Activated CD4-positive, alpha-beta T cell treated with anti-CD3 and anti-CD28 coated beads for 48 hours (primary cell): ENCODE measurements around the gene BBLN.
A peak's percentile ranks its signal among the peaks of the same experiment; 100 is the strongest.
"Not testable (repeated sequence)": the region's sequence is repeated elsewhere in the genome, so short reads cannot be mapped to it uniquely, and the experiment has no call there.

Source experiments
- DNase-seq: peaks from one replicate; pipeline ENCODE4 v3.0.0-alpha.2; 2020

BBLN gene

GRCh38 chr9:128124873-128125579 is 35.0 kb upstream of the BBLN start:
- peak; percentile 64 for DNase-seq

GRCh38 chr9:128125580-128126354 is 34.3 kb upstream of the BBLN start:
- no peak for DNase-seq

DNA sequence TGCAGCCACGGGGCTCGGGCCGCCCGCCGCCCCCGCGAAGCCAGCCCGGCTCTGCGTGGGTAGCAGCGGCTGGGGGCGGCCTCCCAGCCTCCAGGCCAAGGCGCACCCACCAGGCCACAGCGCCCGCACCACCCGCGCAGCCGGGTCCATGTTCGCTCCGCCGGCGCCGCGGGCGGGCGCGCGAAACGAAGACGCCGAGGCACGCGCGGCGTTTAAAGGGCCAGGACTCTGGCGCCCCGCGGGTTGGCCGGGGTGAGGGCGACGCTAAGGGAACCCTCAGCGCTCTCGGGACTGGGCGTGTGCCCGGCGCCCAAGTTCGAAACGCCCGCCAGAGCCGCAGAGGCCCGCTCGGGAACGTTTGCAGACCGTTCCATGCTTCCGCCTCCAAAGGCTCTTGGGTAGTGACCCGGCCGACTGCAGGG is 32.5 kb upstream of the BBLN start, which contains the start of gene PTGES2:
Gene PTGES2 (minus strand): TSS at position 162 of the 422 bp plus-strand sequence. CDS start 12 bp downstream, at position 150.
- DNase-seq, result peak; percentile 84

DNA sequence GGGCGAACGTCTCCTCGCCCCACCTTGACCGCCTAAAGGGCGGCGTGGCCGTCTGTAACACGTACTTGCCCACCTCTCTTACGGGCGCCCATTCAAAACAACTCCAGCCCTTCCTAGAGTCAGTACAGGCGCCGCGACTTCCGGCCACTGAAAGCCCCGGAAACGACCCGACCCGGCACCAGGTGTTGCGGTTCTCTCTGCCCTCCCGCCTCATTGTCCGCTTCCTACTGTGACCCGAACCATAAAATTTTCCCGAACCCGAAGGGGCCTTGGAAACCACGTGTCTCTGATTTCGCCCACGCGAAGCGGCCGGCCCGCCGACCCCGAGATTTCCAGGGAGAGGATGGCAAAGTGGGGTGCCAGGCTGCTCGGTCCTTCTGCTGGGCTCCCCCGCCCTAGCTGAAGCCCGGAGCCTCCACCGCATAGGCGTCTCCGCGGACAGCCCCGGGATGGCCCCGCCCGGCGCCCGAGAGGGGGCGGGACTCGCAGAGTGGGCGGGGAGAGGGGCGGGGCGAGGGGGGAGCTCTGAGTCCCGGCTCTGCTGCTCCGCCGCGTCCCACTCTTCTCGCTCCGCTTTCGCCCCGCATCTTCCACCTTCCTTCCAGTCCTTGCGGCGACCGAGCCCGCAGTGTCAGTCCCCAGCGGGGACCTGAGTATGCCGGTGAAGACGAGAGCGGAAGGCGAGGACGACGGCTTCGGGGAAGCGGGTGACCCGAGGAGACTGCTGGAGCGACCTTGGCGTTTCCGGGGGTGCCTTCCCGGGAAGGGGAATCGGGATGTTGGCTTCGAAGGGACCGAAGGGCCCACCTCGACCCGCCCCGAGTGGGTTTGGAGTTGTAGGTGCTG is 31.9 kb upstream of the BBLN start:
- DNase-seq, result peak; percentile 85

DNA sequence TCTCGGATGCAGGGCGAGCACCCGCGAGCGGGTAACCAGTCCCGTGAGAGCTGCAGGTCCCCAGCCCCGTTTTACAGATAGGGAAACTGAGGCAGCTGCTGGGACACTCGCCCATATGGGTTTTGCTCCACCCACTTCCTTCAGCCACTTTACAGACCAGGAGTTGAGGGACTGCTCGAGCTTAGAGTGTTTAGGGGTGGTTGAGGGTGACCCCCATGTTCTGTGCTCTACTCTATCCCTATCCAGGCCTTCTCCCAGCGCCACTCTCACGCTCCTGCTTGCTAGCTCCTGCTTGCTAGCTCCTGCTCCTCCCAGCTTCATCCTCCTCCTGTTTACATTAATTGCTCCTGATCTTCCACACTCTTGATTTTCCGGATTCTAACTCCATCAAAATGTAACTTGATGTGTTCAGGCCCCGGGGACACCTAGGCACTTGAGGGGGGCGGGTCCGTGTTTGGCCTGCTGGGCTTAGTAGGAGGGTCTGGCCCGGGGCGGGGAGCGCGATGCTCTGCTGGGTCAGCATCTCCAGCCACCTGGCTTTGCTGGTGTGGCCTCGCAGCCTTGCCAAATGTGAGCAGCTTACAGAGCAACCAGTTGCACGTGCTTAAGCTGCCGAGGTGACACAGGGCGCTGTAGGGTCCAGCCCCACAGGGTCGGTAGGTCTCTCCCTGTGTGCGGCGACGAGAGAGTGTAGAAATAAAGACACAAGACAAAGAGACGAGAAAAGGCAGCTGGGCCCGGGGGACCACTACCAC is 31.1 kb upstream of the BBLN start:
- no peak for DNase-seq

DNA sequence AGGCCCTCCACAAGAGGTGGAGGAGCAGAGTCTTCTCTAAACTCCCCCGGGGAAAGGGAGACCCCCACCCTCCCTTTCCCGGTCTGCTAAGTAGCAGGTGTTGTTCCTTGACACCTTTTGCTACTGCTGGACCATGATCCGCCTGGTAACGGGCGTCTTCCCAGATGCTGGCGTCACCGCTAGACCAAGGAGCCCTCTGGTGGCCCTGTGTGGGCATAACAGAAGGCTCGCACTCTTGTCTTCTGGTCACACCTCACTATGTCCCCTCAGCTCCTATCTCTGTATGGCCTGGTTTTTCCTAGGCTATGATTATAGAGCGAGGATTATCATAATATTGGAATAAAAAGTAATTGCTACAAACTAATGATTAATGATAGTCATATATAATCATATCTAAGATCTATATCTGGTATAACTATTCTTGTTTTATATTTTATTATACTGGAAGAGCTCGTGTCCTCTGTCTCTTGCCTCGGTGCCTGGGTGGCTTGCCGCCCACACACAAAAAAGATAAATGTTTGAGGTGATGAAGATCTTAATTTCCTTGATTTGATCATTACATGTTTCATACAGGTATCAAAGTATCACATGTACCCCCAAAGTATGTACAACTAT is 30.0 kb upstream of the BBLN start:
- peak; percentile 71 for DNase-seq

DNA sequence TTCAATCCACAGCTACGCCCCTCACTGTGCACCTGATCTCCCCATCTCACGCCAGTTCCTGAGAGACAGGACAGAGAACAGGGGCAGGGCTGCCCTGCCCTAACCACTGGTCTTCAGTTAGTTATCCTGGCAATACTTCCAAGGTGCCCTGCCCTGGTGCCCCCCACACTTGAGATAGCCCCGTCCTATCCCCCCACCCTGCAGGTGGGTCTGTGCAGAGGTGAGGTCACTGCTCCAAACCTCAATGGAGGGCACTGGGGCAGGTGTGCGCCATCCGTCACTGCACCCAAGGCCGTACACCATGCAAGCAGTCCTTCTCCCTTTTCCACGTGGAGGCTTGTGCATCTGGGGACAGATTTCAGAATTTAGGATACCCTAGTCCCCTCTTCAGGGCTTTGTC is 29.4 kb upstream of the BBLN start:
- DNase-seq, result not testable (repeated sequence)

DNA sequence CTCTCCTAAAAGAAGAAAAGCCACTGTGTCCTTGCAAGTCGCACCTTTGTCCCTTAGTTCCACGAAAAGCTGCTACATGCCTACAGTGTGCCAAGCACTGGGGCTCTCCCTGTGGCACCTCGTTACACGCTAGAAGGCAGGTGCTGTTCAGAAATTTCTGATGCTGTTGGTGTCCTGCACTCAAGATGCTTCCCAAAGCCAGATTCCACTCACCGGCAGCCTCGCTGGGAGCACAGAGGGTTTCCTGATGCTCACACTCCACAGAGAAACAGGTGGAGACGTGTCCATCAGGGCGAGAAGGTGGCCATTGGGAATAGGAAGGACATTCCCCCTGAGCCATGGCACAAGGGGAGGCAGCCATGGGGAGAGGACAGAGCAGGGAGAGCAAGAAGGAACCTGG is 28.7 kb upstream of the BBLN start:
- DNase-seq, result not testable (repeated sequence)

DNA sequence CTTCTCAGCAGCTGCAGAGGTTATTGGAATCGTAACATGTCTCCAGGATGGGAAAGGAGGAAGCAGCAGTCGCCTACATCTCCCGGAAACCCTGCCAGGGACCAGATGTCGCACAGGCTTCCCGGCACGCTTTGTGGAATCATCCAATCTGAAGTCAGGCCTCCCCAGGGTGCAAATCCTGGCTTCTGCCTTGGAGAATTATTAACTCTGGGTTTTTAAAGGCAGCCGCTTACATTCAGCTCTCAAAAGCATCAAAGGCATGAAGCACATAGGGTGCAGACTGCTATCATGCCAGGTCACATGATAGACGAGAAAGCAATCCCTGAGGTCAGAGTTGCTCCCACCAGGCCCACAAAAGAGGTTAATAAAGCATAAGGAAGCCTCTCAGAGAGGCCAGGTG is 27.9 kb upstream of the BBLN start:
- DNase-seq, result not testable (repeated sequence)

DNA sequence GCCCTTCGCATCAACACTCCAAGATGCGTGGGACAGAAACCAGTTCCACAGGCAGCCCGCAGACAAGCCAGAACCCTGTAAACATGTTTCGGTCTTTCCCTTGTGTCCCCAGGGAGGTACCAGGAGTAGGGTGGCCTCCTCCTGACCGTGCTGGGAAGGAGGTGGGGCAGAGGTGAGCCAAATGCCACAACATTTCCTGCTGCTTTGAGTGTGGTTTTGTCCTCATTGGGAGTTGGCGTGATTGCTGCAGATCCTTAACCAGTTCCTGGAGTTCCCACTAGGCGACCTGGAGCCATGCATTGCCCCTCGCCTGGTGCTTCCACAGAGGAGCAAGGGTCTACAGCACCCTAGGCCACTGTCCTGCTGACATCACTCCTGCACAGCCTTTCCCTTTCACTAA is 24.5 kb upstream of the BBLN start:
- DNase-seq, result not testable (repeated sequence)

GRCh38 chr9:128136816-128137793 is 23.0 kb upstream of the BBLN start:
- no peak for DNase-seq

DNA sequence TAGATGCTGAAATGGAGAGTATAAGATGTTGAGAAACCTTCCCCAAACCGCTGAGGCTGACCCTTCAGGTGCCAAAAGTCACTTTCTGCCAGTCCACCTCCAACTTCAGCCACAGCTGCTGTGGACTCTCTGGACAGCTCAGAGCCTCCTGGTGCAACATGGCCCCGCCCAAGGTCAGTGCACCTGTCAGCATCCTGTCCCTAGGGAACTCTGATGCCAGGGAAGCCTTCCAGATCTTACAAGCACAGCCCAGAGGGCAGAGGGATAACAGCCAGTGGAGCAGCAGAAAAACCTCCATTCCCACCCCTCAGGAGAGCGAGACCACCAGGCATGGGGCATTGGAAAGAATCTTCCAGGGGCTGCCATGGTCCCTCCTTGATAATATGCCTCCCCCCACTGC is 22.1 kb upstream of the BBLN start:
- DNase-seq, result no peak

- no peak for DNase-seq
Measured at GRCh38 chr9:128139621-128140020, 20.4 kb upstream of the BBLN start.

DNA sequence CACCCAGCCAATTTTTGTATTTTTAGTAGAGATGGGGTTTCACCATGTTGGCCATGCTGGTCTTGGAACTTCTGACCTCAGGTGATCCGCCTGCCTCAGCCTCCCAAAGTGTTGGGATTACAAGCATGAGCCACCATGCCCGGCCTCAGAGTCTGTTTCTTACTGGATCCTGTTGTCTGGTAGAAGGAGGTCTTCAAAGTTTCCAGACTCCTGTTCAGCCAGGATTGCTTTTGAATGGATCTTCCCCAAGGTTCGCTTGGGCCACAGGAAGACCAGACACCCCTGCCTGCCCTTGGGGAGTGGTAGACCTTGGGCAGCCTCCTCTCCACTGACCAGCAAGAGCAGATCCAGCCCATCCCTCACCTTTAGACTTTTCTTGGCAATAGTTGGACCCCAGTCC is 18.5 kb upstream of the BBLN start:
- DNase-seq, result no peak

GRCh38 chr9:128142061-128142460 is 18.0 kb upstream of the BBLN start:
- no peak for DNase-seq

GRCh38 chr9:128142596-128142995 is 17.5 kb upstream of the BBLN start:
- DNase-seq, result no peak

DNA sequence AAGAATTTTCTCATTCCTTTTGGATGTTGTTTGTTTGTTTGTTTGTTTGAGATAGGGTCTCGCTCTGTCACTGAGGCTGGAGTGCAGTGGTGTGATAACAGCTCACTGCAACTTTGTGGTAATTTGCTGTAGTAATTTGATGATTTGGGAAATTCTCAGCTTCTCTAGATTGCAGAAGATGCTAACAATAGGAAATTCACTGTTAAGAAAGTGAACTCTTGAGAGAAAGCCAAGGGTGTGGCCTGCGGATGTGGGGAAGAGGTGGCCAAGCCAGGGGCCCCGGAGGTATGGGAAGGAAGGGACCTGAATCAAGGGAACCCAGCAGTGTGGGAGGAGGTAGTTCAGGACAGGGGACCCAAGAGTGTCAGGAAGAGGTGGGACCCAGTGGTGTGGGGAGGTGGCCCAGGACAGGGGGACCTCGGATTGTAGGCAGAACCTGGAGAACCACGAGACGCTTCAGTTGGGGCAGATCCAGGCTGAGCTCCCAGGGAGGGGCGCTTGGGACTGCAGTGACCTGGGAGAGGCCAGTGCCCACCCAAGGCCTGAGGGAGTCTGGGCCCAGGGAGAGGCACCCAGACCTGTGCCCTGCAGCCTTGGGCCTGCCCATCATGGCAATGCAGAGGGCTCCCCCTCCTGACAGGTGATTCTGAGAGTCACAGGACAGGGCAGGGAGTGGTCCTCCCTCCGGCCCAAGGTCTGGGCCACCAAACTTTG is 16.4 kb upstream of the BBLN start:
- no peak for DNase-seq

DNA sequence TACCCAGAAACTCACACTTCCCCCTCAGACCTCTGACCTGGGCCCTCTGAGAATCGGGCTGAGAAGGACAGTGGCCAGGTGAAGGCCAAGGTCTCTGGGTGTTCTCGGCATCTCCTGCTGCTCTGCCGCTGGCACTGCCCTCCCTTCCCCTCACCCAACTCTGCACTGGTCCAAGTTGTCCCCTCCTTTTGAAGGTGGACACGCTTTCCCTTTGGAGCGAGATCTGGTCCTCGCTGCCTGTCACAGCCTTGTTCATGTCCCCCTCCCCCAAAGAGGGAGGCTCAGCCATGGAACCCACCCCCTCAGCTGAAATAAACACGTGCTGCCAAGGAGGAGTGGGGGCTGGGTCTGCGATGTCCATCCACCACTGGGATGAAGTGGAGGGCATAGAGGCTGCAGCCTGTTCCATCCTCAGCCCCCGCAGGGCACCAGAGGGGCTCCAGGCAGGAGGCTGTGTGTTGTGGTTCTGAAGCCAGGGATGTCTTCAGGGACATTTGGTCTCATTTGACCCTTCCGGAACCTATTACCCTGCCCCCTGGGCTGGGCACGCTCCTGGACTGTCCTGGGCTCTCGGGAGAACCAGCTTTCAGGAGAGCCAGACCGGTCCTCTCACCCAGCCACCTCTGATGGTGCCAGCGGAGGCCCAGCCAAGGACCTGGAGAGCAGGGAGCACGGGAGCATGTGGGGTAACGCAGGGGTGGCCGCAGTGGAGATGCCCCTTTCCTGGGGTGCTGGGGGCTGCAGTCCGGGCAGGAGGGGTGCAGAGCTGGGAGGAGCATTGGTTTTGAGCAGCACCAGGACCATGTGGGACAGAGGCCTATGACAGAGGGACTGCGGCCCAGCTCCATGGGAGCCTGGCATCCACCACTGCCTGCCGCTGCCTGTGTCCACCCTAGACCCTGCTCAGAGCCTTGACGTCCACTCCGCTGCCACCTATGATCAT is 15.6 kb upstream of the BBLN start:
- no peak for DNase-seq

DNA sequence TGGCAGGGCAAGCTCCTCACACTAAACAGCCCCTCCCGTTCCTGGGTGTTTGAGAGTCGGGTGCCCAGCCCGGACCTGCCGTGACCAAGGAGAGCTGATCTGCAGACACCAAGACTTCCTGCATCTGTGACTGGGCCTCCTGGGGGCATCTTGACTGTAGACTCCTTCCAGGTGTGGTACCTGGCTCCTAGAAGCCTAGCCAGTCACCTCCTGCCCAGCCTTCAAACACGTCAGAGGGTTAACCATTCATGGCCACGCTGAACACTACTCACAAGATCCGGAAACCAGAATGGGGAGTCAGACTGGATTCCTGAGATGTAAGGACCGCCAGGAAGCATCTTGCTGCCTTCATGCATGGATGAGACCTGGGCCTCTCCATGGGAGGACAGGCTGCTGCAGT is 14.5 kb upstream of the BBLN start:
- DNase-seq, result no peak
